Measurements from ENCODE around the gene AHCYL2.
"Not testable (repeated sequence)": the region's sequence is repeated elsewhere in the genome, so short reads cannot be mapped to it uniquely, and the experiment has no call there.

The AHCYL2 gene

DNA sequence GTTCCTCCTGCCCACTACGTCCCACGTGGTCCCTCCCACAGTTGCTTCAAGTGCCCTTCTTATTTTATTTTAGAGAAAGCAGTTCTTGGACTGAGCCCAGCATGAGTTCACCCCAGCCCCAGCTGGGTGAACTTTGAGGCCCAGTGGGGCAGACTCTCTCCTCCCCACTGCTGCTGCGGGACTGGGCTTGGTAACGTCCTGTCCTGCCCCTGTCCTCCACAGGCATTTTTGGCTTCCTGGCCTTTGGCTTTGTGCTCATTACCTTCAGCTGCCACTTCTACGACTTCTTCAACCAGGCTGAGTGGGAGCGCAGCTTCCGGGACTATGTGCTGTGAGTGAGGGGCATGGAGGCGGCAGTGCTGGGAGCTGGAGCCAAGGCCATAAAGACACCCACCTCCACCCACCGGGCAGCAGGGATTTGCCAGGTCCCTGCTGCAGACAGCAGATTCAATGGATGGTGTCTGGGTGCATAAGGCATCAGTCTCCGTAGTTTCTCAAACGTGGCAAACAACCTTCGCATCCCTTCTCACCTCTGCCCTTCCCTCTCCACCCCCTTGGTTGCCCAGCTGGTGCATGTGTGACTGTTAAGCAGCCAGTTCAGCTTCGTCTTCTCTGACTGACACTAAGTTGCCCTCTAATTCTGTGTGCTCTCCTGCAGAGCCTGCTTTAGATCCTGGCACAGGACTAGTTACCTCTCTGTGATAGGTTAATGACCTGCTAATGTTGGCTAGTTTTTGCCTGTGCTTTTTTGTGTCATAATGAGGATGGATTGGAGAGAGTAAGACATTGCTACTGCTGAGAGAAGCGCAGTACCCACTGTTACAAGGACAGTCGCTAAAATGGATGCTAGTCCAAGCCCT, 15.5 kb upstream of the AHCYL2 start:
- no peak for DNase-seq

DNA sequence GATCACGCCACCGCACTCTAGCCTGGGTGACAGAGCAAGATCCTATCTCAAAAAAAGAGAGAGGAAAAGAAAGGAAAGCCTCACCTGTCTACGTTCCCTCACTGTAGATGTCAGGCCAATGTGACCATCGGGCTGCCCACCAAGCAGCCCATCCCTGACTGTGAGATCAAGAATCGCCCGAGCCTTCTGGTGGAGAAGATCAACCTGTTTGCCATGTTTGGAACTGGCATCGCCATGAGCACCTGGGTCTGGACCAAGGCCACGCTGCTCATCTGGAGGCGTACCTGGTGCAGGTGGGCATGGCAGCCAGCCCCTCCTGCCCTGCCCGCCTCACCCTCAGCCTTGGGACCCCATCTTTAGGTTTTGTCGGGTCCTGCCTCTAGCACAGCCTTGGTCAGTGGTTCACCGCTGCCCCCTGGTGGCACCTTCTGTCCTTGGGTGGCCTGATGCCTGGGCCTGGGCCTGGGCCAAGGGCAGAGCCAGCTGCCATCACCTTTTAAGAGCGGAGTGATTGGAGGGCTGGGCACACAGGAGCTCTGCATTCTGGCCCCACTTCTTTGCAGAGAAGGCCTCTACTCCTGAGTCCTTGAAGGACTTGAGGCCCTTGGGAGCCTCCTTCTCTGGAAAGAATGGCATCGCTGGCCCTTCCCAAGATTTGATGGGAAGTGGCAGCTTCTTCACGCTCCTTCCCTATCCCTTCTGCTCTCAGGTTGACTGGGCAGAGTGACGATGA, 14.4 kb upstream of the AHCYL2 start:
- DNase-seq, result peak in 1 of 2 experiments; percentile 28

DNA sequence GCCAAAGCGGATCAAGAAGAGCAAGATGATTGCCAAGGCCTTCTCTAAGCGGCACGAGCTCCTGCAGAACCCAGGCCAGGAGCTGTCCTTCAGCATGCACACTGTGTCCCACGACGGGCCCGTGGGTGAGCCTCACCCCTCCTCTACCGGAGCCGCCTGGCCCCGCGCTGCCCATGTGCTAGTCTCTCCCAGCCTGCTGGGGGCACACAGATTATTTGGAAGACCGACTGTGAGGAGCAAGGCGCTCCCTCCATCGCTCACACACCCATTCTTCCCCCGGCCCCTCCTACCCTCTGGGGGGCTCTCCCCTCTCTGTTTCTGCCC, 13.9 kb upstream of the AHCYL2 start:
- no peak for DNase-seq

DNA sequence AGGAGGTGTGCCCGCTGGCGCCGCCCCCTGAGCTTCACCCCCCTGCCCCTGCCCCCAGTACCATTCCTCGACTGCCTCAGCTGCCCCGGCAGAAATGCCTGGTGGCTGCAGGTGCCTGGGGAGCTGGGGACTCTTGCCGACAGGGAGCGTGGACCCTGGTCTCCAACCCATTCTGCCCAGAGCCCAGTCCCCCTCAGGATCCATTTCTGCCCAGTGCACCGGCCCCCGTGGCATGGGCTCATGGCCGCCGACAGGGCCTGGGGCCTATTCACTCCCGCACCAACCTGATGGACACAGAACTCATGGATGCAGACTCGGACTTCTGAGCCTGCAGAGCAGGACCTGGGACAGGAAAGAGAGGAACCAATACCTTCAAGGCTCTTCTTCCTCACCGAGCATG, 12.7 kb upstream of the AHCYL2 start:
- no peak for DNase-seq

DNA sequence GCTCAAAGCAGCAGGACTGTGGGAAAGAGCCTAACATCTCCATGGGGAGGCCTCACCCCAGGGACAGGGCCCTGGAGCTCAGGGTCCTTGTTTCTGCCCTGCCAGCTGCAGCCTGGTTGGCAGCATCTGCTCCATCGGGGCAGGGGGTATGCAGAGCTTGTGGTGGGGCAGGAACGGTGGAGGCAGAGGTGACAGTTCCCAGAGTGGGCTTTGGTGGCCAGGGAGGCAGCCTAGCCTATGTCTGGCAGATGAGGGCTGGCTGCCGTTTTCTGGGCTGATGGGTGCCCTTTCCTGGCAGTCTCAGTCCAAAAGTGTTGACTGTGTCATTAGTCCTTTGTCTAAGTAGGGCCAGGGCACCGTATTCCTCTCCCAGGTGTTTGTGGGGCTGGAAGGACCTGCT, 12.2 kb upstream of the AHCYL2 start:
- no peak for DNase-seq

DNA sequence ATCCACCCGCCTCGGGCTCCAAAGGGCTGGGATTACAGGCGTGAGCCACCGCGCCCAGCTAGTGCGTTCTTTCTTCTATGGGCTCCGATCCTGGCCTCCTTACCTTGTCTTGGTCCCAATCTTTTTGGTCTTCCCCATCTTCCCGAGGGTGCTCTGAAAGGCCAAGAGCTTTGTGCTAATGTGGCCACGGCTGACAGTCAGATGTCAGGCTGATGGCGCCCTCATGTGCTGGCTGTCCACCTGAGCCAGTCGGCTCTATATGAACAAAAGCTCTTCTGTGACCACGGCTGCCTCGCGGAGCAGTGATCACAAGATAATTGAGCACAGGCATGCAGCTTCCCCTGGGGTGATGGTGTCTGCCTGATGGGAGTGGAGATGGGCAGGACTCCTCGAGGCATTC, 11.0 kb upstream of the AHCYL2 start:
- DNase-seq, result no peak

DNA sequence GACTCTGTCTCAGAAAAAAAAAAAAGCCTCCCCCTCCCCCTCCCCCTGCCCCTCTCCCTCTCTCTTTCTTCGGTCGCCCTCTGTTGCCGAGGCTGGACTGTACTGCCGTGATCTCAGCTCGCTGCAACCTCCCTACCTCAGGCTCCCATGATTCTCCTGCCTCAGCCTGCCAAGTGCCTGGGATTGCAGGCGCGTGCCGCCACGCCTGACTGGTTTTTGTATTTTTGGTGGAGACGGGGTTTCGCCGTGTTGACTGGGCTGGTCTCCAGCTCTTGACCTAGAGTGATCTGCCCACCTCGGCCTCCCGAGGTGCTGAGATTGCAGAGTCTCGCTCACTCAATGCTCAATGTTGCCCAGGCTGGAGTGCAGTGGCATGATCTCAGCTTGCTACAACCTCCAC, 9.1 kb upstream of the AHCYL2 start:
- DNase-seq, result not testable (repeated sequence)

DNA sequence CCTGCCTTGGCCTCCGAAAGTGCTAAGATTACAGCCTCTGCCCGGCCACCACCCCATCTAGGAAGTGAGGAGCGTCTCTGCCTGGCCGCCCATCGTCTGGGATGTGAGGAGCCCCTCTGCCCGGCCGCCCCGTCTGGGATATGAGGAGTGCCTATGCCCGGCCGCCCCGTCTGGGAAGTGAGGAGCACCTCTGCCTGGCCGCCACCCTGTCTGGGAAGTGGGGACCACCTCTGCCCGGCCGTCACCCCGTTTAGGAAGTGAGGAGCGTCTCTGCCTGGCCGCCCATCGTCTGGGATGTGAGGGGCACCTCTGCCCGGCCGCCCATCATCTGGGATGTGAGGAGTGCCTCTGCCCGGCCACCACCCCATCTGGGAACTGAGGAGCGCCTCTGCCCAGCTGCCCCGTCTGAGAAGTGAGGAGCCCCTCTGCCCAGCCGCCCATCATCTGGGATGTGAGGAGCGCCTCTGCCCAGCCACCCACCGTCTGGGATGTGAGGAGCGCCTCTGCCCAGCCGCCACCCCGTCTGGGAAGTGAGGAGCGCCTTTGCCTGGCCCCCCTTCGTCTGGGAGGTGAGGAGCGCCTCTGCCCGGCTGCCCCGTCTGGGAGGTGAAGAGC, 8.6 kb upstream of the AHCYL2 start:
- DNase-seq, result not testable (repeated sequence)

DNA sequence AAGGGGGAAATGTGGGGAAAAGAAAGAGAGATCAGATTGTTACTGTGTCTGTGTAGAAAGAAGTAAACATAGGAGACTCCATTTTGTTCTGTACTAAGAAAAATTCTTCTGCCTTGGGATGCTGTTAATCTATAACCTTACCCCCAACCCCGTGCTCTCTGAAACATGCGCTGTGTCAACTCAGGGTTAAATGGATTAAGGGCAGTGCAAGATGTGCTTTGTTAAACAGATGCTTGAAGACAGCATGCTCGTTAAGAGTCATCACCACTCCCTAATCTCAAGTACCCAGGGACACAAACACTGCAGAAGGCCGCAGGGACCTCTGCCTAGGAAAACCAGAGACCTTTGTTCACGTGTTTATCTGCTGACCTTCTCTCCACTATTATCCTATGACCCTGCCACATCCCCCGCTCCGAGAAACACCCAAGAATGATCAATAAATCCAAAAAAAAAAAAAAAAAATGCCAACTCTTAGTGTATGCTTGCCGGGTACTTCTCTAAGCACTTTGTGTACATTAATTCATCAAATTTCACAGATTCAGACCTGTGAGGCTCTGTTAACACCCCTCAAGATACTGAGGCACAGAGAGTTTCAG, 7.9 kb upstream of the AHCYL2 start:
- DNase-seq, result not testable (repeated sequence)

DNA sequence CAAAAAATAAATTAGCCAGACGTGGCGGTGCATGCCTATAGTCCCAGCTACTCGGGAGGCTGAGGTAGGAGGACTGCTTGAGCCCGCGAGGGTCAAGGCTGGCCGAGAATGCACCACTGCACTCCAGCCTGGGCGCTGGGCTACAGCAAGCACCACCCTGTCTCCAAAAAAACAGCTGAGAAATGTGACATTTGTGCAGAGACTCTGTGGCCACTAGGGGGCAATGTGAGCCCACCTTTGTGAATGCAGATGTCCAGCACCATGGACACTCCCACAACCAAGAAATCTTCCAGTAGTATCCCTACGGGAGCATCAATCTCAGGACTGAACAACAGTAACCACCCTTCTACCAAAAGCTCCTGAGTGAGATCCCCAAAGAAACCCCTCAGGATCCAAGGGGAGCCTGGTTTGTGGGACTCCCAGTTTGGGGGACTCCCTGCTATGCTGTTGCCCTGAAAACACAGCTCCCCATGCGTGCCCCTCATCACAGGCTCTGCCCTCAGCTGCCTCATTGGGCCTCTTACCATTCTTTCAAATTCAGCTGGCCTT, 6.2 kb upstream of the AHCYL2 start:
- DNase-seq, result peak; percentile 62 to 78

DNA sequence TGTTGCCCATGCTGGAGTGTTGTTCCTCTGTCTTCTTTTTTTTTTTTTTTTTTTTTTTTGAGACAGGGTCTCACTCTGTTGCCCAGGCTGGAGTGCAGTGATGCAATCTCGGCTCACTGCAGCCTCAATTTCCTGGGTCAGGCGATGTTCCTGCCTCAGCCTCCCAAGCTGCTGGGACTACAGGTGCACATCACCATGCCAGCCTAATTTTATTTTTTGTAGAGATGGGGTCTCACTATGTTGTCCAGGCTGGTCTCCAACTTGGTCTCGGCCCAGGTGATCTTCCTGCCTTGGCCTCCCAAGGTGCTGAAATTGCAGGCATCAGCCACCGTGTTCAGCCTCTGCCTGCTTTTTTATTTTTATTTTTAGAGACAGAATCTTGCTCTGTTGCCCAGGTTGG, 5.7 kb upstream of the AHCYL2 start:
- DNase-seq, result not testable (repeated sequence)

DNA sequence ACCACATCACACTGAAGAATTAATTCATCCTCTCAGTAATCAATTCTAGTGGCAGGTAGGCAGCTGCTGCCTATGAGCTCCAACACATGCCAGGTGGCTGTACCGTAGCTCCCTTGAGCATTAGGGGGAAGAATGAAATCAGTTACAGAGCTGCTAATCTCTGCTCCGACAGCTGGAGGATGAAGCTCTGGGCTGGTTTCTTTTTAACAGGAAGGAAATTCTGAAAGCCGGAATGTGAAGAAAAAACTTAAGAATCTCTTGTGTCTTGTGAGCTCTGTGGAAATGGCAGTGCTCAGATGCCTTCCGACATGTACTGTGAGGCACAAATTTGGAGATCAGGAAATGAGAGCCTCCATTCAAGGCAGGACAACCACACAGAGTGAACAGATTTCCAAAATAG, 2.8 kb upstream of the AHCYL2 start:
- no peak for DNase-seq

DNA sequence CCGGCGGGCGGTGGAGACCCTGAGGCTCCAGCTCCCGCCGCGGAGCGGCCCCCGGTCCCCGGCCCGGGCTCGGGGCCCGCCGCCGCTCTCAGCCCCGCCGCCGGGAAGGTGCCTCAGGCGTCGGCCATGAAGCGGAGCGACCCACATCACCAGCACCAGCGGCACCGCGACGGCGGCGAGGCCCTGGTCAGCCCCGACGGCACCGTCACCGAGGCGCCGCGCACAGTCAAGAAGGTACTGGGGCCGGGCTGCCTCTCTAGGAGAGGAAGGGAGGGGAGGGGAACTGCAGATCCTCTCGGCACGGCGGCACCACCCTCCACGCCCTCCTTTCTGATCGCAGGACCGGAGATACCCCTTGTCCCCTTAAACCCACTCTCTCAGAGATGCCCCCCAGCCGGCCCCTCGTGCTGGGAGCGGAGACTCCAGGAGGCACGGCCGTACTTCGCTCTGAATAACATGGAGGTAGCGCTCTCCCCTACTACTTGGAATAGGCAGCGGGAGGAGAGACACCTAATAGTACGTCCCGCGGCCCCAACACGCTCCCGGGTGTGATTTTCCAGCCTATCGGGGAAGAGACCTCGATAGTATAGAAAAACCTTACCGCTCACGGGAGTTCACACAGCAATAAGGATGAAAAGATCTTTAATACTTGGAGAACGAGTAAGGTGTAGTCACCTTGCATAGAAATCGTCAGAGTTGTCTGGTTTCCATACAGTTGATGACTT, 538 bp downstream of the AHCYL2 start:
- DNase-seq, result peak in 1 of 2 experiments; percentile 73

DNA sequence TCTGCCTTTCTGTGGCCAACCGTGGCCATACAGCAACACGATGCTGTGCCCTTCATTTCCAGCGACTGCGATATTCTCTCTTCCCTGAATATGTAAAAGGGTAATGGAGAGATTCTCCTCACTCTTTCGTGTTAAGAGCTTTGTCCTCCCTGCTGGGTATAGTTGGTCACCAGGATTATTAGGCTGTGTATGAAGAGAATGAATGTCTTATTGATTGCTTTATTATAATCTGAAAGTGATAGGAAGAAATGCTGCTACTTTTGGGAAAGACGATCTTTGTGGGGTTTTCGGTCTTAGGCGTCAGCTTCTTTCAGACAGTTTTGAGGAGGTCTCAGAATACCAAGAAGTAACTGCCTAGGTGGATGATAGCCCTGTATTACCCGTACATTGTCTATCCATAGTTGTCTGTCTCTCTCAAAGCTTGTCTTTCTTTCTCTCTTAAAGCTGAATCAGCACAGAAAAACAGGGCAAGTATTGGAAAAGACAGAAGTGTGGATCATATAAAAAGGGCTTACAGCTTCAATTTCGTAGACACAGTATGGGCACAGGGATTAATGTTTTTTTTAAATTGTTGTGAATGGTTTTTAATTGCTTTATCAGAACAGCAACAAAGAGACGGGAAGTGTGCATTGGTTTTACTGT, 1.2 kb downstream of the AHCYL2 start:
- DNase-seq, result no peak

DNA sequence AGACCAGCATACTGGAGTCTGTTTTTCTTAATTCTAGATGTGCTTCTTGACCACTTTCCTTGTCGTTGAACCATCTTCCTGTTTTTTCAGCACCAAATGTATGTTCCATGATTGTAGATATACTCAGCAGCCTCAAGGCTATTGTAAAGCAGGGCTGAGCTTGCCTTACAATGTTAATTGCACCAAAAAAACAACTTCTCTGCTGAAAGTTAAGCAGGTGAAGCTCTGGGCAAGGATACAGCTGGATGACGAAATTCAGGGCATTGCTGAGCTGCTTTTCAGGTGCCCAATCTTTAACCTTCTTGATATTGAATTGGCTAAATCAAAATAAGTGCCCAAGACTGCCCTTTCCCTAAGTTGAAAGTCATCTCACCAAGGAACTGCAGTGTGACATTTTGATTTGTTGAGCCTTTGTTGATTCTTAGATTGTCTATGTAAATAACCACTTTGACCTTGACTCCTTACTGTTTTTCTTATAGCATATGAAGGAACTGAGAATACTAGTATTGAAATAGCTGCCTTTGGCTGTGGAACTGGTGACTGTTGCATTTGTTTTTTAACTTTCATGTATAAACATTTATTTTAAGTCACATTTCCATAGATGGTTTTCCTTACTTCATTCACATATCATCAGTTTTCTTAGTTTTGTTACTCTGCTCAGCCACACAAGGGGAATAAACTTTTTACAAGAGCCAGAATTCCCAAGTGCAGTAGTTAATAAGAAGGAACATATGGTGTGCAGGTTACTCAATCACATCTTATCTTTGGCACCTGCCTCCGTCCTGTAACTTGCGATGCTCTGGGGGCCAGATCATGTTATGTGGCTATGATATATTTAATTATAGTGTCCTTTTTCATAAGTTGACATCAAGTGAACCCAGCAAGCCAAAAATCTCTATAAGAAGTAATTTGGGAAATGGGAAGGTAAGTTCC, 3.1 kb downstream of the AHCYL2 start:
- no peak for DNase-seq

DNA sequence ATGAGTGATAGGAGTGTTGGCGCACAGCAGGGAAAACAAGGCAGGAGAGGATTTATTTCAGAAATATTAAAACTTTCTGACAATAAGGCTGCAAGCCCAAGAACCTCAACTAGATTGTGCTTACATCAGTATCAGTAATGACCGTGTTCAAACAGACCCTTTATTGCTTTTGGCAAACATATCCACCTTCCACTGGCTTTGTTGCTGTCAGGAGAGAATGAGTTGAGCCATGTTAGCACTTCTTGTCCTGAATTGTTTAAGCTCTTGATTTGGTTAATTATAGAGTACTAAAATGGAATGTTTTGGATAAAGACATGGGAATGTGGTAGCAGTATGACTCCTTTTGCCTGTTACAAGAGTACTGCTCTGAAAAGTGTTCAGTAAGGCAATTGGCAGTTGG, 3.8 kb downstream of the AHCYL2 start:
- DNase-seq, result no peak

DNA sequence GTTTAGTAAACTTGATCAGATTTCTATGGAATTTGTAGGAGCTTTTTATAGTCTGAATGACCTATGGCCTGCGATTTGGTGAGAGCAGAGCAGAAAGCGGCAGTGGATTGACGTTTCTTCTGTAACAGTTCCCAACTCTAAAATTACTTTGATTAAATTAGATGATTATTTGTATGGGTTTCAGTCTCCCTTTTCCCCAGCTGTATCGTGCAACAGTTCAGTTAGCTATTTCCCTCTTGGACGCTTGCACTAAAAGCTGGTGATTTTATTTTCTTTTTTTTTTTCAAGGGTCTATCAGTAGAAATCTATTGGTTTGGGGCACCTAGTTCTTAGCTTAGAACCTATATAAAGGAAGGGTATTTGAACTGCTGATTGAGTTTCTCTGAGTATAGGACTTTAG, 6.8 kb downstream of the AHCYL2 start:
- no peak for DNase-seq

DNA sequence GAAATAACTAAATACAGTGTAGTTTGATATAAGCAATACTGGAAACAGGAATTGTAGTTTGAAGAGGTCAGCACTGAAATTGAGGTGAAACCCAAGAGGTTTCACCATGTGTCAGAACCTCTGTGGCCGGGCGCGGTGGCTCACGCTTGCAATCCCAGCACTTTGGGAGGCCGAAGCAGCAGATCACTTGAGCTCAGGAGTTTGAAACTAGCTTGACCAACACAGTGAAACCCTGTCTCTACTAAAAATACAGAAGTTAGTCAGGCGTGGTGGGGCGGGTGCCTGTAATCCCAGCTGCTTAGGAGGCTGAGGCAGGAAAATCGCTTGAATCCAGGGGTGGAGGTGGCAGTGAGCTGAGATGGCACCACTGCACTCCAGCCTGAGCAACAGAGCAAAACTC, 13.7 kb downstream of the AHCYL2 start:
- no peak for DNase-seq

DNA sequence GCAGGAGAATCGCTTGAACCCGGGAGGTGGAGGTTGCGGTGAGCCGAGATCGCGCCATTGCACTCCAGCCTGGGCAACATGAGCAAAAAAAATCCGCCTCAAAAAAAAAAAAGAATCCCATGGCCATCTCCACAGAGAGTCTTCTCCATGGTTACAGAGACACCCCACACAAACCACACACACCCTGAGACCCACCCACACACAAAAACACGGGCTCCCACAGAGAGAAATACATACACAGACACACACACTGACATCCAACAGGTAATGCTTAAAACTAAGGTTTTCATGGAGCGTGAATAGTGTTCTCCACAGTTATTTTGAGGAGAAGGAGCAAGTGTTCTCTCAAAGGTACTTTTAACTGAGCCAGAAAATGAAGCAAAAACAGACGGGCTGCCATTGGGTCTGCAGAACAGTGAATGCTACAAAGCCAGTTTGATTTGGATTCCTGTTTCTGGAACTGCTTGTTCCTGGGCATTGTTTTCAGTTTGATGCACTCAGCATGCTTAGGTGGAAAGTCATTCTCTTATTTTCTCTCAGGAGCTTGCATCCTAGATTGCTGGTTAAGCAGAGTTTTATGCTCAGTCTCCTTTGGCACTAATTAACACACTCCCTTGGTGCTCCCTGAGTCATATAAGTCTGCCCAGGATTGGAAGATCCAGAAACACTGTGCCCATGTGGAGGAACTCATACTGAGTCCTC, 15.4 kb downstream of the AHCYL2 start:
- DNase-seq, result no peak

DNA sequence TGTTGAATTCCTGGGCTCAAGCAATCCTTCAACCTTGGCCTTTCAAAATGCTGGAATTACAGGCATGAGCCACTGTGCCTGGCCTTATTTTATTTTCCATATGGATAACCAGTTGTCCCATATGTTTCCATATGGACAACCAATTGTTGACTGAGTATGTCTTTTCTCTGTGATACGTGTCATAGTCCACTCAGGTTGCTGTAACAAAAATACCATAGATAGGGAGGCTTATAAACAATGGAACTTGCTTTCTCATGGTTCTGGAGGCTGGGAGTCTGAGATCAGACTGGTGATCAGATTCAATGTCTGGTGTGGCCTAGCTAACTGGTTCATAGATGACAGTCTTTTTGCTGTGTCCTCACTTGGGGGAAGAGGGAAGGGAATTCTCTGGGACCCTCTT, 19.4 kb downstream of the AHCYL2 start:
- no peak for DNase-seq
